GM21423 (cell line): Measurements from ENCODE around the gene RHOG.
"Not testable (repeated sequence)": the region's sequence is repeated elsewhere in the genome, so short reads cannot be mapped to it uniquely, and the experiment has no call there.

Experiments used
- ATAC-seq: cut with Tn5 transposase; IDR thresholded peaks from one replicate; pipeline ENCODE4 v1.9.1; 2021; ENCODE audit warnings: mild to moderate bottlenecking, moderate library complexity; ENCODE audit not compliant: unreplicated experiment

RHOG gene

DNA sequence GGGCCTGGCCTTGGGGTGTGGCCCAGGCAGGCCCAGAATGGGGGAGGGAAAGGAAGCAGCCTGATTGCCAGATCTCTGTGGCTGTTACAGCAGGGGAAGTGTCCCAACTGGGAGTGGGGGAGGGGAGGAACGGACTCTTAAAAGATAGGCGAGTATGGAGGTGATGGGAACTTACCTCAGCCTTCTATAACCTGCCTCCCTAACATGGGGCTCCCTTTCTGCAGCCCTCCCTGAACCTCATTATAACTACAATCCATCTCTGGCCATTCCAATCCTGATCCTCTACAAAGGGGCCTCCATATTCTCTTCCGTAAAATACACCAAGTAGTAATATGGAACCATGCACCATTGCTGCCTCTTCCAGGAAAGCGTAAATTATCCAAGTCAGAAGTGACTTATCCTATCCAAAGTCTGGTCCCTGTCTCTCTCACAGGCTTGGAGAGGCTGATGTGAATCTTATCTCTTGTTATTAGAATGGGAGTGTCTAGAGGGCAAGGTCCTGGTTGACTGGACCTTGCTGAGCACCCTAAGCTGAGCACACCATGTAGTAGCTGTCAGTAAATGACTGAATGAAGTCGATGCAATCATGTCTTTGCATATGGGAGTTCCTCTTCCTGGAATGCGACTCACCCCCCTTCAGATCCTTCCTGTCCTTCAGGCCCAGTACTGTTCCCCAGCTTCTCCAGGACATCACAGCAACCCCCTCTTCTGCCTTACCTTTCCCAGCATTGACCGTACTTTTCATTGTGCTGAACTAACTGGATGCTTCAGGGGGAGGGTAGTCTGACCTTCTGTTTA, 5.9 kb downstream of the RHOG start:
- no peak for ATAC-seq

DNA sequence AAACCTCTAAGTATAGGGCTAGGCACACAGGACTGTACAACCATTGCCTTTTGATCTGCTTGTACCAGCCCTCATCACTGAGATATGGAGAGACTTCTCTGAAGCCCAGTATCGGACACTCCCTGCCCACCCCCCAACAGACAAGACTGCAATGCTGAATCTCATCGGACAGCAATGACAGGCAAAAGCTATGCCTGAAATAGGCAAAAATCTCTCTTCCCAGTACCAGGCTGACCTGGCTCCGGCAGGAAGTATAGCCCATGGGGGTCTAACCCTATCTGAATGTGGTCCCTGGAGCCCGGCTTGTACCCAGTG, 6.5 kb downstream of the RHOG start:
- no peak for ATAC-seq

DNA sequence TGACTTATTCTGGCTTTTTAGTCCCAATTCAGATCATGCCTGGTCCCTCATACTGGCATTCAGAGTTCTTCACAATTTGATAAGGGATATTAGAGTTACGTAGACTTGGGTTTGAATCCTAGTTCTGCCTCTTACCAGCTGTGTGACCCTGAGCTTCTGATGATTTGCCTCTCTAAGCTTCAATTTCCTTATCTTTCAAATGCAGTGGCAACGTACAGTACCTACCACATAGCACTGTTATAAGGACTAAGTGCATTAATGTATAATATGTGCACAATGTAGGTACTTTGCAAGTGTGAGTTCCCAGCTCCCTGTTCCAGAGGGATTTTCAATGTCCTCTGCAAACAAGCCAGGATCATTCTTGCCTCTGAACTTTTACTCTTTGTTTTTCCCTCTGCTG, 7.3 kb downstream of the RHOG start:
- no peak for ATAC-seq

DNA sequence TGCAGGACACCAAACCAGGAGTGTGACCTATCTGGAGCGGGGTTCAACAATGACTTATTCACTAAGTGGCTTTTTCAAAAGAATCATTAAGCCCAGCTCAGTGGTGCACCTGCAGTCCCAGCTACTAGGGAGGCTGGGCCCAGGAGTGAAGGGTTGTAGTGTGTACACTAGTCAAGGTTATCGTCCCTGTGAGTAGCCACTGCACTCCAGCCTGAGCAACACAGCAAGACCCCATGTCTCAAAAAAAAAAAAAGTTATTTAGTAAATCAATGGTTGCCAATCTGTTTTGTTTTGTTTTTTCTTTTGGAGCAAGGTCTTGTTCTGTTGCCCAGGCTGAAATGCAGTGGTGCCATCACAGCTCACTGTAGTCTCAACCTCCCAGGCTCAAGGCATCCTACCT, 7.9 kb downstream of the RHOG start:
- ATAC-seq, result no peak

DNA sequence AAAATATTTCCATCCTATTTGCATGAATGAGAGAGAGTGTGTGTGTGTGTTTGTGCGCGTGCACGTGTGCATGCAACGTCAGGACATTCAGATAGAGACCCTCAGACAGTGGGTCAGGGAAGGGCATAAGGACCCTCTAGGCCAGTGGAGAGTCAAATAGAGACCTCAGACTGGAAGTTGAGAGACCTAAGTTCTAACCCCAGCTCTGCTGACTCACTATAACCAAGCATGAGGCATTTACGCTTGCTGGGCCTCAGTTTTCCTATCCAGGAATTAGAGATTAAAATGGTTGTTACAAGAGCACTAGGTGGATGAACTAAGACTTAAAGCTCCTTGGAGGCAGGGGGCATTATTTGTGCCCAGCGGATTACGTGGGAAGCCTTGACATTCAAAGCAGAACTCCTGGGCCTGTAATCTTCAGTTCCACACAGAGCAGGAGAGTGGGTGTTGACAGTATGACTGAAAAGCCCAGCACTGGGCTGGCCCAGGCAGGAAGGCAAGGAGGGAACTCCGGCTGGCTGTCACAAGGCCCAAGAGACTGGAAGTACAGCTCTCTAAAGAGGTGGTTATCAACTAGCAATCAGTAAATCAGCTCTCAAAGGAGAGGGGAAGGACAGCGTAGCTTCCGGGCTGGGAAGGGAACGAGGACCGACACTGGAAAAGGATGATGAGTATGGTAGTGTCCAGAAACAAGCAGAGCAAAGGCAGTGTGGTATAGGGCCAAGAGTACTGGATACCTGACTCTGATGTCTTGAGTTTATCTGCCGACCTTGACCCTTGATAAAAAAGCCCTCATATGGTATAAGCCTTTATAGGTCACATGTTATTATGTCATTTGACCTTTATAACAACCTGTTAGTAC, 9.2 kb downstream of the RHOG start:
- no peak for ATAC-seq

DNA sequence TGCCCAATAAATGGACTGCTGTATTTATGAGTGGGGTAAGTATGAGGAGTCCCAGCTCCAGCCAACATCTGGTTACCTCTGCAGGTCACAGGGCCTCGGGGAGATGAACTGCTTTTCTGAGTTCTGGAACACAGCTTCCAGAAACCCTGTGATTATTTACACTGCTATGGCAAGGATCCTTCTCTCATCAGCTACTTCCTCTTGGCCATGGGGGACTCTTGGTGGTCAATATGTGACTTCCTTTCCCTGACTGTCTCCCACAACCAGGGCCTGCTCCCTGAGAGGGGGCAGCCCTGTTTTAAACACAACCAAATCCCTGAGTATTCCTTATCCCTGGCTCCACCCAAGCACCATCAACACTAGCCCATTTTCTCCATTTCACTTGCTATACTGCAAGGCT, 10.0 kb downstream of the RHOG start:
- ATAC-seq, result no peak

DNA sequence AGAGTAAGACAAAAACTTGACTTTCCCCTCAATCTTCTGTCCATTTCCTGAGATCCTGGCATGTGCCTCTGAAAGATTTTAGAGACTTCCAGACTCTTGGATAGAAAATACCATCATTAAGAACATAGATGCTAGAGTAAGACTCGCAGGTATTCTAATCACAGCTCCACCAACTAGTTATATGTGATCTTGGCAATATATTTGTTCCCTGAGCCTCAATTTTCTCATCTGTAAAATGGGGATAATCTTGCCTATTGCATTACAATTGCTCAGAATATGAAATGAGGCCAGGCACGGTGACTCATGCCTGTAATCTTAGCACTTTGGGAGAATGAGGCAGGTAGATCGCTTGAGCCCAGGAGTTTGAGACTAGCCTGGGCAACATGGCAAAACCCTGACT, 10.7 kb downstream of the RHOG start:
- no peak for ATAC-seq

DNA sequence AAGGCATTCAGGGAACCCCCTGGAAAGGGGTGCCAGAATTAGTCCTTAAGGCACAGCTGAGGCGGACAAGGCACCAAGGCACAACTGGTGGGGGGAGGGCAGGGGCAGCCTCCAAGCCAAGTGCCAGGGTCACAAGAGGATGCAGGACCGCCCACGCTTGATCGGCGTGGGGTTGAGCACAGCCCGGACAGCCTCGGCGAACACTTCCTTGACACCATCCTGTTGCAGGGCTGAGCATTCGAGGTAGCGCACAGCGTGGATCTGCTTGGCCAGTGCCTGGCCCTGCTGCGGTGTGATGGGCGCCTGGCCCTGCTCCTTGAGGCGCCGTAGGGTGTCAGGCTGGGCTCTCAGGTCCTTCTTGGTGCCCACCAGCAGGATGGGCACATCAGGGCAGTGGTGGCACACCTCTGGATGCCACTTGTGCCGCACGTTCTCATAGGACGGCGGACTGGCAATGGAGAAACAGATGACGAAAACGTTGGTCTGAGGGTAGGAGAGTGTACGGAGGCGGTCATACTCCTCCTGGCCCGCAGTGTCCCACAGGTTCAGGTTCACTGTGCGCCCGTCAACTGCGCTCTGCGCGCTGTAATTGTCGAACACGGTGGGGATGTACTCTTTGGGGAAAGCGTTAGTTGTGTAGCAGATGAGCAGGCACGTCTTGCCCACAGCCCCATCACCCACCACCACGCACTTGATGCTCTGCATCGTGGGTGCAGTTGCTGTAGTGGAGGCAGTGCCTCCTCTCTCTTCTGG, 13.1 kb downstream of the RHOG start:
- no peak for ATAC-seq

DNA sequence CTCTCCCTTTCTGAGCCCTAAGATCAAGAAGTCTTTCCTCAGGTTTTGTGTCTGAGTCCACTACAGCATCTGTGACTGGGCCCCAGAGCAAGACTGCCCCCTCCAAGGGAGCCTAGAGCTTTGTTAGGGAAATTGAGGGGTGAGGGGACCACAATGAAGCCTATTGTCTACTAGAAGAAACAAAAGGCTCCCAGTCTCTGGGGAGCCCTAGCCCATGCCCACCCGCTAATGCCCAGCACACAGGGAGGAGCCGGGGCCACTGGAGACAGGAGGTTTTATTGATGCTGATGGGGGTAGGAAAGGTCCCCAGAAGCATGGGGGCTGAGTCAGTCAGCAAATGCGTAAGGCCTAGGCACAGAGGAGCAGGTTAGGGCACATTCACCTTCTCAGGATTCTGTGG, 14.0 kb downstream of the RHOG start:
- no peak for ATAC-seq

DNA sequence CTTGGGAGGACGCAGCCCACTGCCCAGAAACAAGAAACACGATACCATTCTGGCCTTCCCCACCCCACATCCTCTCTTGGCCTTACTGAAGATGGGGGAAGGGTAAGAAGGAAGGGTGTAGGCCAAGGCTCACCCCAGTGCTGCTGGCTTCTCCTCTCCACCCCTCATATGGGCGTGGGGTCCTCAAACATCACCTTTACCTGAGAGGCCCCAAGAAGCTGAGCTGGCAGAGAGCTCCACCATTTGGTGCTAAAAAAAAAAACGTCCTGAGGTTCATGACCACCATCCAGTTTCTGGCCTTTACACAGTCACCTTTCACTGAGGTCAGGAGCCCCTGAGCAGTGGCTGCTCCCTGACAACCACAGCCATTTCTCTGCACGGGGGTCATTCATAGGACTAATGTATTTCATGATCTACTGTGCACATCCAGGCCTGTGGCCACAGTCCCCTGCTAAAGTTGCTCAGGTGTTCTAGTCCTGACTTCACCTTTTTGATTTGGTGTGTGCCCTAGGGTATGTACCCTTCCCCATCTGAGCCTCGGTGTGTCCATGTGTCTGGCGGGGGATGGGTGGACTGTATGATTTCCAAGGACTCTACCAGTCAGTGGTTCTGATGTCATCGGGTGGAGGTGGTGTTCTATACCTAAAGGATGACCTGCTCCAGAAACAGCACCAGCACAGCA, 15.1 kb downstream of the RHOG start:
- no peak for ATAC-seq

DNA sequence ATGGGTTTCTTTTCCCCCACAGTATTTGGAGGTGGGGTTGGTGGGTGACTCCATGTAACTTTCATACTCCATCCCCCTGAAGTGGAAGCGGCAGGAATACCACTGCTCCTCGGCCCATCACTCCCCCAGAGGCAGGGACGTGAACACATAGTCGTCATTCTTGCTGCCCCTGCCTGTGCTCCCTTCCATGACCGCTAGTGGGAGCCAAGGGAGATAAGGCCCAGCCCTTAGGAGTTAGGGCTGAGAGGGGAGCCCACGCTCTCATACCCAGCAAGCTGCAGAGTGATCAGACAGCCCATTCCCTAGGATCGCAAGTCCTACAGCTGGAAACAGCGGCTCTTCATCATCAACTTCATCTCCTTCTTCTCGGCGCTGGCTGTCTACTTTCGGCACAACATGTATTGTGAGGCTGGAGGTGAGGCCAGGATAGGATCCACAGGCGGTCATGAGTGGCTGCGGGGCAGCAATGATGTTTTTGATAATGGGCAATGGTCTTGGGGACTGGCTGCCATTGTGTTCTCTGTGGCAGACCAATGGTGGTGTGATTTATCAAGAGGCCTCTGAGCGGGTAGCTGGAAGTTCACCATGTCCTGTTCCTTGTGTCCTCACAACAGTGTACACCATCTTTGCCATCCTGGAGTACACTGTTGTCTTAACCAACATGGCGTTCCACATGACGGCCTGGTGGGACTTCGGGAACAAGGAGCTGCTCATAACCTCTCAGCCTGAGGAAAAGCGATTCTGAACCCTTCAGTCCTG, 15.9 kb downstream of the RHOG start:
- ATAC-seq, result peak; percentile 67

DNA sequence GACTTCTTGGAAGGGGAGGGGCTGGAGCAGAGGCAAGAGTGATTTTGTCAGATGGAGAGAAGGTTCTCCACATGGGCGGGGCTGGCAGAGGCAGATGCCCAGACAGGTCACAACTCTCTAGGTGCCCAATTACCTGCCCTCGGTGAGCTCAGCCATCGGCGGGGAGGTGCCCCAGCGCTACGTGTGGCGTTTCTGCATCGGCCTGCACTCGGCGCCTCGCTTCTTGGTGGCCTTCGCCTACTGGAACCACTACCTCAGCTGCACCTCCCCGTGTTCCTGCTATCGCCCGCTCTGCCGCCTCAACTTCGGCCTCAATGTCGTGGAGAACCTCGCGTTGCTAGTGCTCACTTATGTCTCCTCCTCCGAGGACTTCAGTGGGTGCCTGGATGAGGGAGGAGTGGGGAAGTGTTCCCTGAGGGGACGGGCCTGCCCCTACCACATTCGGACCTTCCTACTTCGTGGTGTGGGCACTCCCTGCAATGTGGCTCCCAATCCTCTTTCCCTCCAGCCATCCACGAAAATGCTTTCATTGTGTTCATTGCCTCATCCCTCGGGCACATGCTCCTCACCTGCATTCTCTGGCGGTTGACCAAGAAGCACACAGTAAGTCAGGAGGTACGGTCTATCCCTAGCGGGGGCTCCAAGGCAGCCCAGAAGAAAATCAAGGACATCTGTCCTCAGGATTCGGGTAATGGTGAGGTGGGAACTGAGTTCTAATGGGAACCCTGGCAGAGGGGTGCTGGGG, 16.8 kb downstream of the RHOG start:
- no peak for ATAC-seq

DNA sequence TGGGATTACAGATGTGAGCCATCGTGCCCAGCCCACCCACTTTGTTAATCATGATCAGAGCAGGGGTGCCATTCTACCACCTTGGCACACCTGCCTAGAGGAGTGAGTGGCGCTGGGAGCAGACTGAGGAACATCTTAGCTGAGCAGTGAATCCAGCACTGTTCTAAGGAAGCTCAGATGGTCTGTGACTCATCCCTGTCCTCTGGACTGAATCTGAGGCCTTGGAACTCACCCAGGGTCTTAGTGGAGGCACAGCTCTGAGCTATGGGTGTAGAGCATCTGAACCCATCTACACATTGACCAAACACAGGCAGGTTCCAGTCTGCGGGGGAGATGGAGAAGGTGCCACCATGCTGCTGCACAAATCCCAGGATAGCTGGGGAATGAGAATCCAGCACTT, 17.5 kb downstream of the RHOG start:
- ATAC-seq, result no peak

DNA sequence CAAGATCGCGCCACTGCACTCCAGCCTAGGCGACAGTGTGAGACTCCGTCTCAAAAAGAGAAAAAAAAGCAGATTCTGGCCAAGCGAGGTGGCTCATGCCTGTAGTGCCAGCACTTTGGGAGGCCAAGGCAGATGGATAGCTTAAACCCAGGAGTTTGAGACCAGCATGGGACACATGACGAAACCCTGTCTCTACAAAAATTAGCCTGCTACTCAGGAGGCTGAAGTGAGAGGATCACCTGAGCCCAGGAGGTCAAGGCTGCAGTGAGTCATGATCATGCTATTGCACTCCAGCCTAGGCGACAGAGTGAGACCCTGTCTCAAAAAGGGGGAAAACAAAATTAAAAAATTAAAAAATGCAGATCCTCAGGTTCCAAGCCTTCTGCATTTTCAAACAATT, 18.4 kb downstream of the RHOG start:
- no peak for ATAC-seq

DNA sequence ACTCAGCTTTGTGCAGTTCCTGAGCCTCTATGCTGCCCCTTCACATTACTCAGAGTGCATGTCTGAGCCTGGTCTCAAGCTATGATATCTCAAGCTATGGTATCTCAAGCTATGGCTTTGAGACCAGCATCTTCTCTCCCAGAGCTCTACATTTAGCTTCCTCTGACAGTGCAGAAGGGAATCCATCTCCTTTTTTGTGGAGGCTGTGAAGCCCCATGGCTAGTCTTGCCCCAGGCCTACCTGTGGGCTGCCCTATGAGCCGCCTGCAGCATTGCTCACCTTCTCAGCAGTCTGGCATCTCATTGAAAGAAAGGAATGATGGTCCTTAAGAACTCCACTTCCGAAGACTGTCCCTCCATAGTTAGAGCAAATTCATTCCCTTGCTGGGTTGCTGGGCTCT, 19.8 kb downstream of the RHOG start:
- no peak for ATAC-seq

DNA sequence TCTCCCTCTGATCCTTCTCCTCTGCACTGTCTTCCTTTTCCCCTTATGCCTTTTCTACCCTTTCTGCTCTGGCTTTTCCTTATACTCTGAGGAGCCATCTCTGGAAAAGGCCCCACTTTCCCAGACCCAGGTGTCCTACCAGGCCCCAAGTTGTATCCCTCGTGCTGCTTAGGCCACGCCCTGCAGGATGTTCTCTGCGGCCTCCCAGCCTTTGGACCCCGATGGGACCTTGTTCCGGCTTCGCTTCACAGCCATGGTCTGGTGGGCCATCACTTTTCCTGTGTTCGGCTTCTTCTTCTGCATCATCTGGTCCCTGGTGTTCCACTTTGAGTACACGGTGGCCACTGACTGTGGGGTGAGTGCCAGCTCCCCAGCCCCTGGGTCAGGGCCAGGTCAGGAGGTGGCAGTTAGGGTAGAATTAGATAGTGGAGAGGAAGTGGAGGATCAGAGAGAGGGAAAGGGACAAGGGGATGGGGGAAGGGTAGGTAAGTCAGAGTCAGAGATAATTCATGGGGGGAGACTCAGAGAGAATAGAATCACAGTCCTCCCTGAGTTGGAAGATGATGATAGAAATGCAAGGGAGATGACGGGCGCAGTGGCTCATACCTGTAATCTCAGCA, 23.5 kb downstream of the RHOG start:
- no peak for ATAC-seq

DNA sequence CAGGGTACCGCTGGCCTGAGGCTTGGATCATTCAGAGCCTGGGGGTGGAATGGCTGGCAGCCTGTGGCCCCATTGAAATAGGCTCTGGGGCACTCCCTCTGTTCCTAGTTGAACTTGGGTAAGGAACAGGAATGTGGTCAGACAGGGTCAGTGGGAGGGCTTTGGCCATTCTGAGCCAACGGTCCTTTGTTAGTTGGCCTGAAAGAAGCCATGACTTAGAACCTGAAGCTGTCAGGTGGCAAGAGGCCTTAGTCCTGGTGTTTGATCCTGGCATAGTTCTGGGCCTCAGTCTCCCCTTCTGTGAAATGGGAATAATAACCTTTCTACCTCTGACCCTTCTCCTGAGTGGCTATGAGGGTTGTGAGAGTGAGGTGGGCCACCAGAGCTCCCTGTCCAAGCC, 24.1 kb downstream of the RHOG start:
- ATAC-seq, result no peak

DNA sequence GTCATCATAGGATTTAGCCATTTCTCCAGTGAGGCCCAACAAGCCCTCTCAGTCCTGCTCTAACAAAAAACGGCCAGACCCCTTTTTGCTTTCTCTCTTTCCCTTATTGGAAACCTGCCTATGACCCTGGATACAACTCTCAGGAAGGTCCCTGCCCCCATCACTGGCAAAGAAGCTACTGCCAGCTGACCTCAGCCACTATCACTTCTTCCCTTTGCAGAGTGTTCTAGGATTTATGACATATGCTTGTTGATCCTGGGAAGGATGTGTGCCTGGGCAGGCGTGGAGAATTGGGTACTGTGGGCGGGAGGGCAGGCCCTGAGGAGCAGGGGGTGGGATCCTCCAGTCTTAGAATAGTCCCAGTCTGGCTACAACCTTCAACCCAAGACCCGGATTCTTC, 24.9 kb downstream of the RHOG start:
- ATAC-seq, result no peak

DNA sequence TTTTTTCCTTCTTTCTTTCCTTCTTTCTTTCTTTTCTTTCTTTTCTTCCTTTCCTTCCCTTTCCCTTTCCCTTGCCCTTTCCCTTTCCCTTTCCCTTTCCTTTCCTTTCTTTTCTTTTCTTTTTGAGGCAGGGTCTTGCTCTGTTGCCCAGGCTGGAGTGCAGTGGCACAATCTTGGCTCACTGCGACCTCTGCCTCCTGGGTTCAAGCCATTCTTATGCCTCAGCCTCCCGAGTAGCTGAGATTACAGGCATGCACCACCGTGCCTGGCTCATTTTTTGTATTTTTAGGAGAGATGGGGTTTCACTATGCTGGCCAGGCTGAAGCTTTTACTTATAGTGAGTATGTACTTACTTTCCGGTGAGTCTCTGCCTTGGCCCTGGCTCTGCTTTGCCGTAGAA, 25.9 kb downstream of the RHOG start:
- ATAC-seq, result not testable (repeated sequence)
